ENCODE results near the gene BBS12.

BBS12 gene

GRCh38 chr4:122742933-122743829 lies 10.7 kb downstream of the BBS12 start:
- H3K9me3 ChIP-seq = no peaks in the 10 kb centered on the region
- H3K4me3 ChIP-seq = no peak overlapping the region
- H4K20me1 ChIP-seq = no peaks in the 10 kb centered on the region
- TF ChIP-seq Cebpa-rat (IDR thresholded peaks at IDR 0.05) = no peak
- no peaks in the 10 kb centered on the region for H3K4me1 ChIP-seq
- H3K27ac ChIP-seq = no peak overlapping the region
- H3K4me2 ChIP-seq = no peak overlapping the region
- no peaks in the 10 kb centered on the region for H3K27me3 ChIP-seq
- no peak overlapping the region for H3K9ac ChIP-seq
- H3K36me3 ChIP-seq = no peaks in the 10 kb centered on the region

- Histone ChIP-seq H3K36me3 (no peaks in the 10 kb centered on the region), H3K4me1 (no peaks in the 10 kb centered on the region), H3K4me2 (no peak overlapping the region), H3K9me3 (no peaks in the 10 kb centered on the region), H3K9ac (no peak overlapping the region), H3K27ac (no peak overlapping the region), H4K20me1 (no peaks in the 10 kb centered on the region), H3K27me3 (no peaks in the 10 kb centered on the region), H3K4me3 (no peak overlapping the region)
- no peak for TF ChIP-seq Cebpa-rat (IDR thresholded peaks at IDR 0.05)
Observed at GRCh38 chr4:122744229-122744628, 11.7 kb downstream of the BBS12 start.

GRCh38 chr4:122746485-122746965 lies 14.0 kb downstream of the BBS12 start:
- no peak overlapping the region for H3K4me3 ChIP-seq
- no peaks in the 10 kb centered on the region for H3K27me3 ChIP-seq
- no peaks in the 10 kb centered on the region for H3K9me3 ChIP-seq
- TF ChIP-seq Cebpa-rat (IDR thresholded peaks at IDR 0.05) = no peak
- no peaks in the 10 kb centered on the region for H3K36me3 ChIP-seq
- H3K4me2 ChIP-seq = no peak overlapping the region
- H3K27ac ChIP-seq = no peak overlapping the region
- H3K9ac ChIP-seq = no peak overlapping the region
- no peaks in the 10 kb centered on the region for H4K20me1 ChIP-seq
- no peaks in the 10 kb centered on the region for H3K4me1 ChIP-seq

- H3K4me1 ChIP-seq = no peaks in the 10 kb centered on the region
- H3K9me3 ChIP-seq = no peaks in the 10 kb centered on the region
- TF ChIP-seq Cebpa-rat (IDR thresholded peaks at IDR 0.05) = no peak
- H3K27ac ChIP-seq = no peak overlapping the region
- no peak overlapping the region for H3K9ac ChIP-seq
- H3K4me2 ChIP-seq = no peak overlapping the region
- no peak overlapping the region for H3K4me3 ChIP-seq
- H3K36me3 ChIP-seq = no peaks in the 10 kb centered on the region
- H3K27me3 ChIP-seq = no peaks in the 10 kb centered on the region
- no peaks in the 10 kb centered on the region for H4K20me1 ChIP-seq
Observed at GRCh38 chr4:122747068-122747467, 14.6 kb downstream of the BBS12 start.

GRCh38 chr4:122747883-122748282 lies 15.4 kb downstream of the BBS12 start:
- no peak overlapping the region for H3K4me2 ChIP-seq
- H3K9me3 ChIP-seq = no peaks in the 10 kb centered on the region
- H3K9ac ChIP-seq = no peak overlapping the region
- no peaks in the 10 kb centered on the region for H3K36me3 ChIP-seq
- no peak overlapping the region for H3K4me3 ChIP-seq
- no peaks in the 10 kb centered on the region for H3K27me3 ChIP-seq
- no peak for TF ChIP-seq Cebpa-rat (IDR thresholded peaks at IDR 0.05)
- no peak overlapping the region for H3K27ac ChIP-seq
- H3K4me1 ChIP-seq = no peaks in the 10 kb centered on the region
- no peaks in the 10 kb centered on the region for H4K20me1 ChIP-seq

GRCh38 chr4:122749704-122750454 lies 17.4 kb downstream of the BBS12 start:
- H4K20me1 ChIP-seq = no peaks in the 10 kb centered on the region
- no peak overlapping the region for H3K9ac ChIP-seq
- H3K27ac ChIP-seq = no peak overlapping the region
- no peaks in the 10 kb centered on the region for H3K36me3 ChIP-seq
- H3K4me1 ChIP-seq = no peaks in the 10 kb centered on the region
- no peak overlapping the region for H3K4me2 ChIP-seq
- no peaks in the 10 kb centered on the region for H3K9me3 ChIP-seq
- no peaks in the 10 kb centered on the region for H3K27me3 ChIP-seq
- H3K4me3 ChIP-seq = no peak overlapping the region
- TF ChIP-seq Cebpa-rat (IDR thresholded peaks at IDR 0.05) = no peak

- no peaks in the 10 kb centered on the region for H4K20me1 ChIP-seq
- no peaks in the 10 kb centered on the region for H3K9me3 ChIP-seq
- no peaks in the 10 kb centered on the region for H3K36me3 ChIP-seq
- TF ChIP-seq Cebpa-rat (IDR thresholded peaks at IDR 0.05) = no peak
- H3K4me3 ChIP-seq = no peak overlapping the region
- no peaks in the 10 kb centered on the region for H3K4me1 ChIP-seq
- no peak overlapping the region for H3K27ac ChIP-seq
- no peak overlapping the region for H3K4me2 ChIP-seq
- no peaks in the 10 kb centered on the region for H3K27me3 ChIP-seq
- H3K9ac ChIP-seq = no peak overlapping the region
Observed at GRCh38 chr4:122755675-122756074, 23.2 kb downstream of the BBS12 start.

- Histone ChIP-seq H3K9ac (no peak overlapping the region), H3K4me1 (peaks cover 19% of the 10 kb centered on the region), H3K4me2 (no peak overlapping the region), H3K27ac (no peak overlapping the region), H3K4me3 (no peak overlapping the region), H3K36me3 (no peaks in the 10 kb centered on the region), H4K20me1 (no peaks in the 10 kb centered on the region), H3K9me3 (no peaks in the 10 kb centered on the region), H3K27me3 (no peaks in the 10 kb centered on the region)
- no peak for TF ChIP-seq Cebpa-rat (IDR thresholded peaks at IDR 0.05)
Observed at GRCh38 chr4:122758033-122758432, 25.5 kb downstream of the BBS12 start.

- no peaks in the 10 kb centered on the region for H3K27me3 ChIP-seq
- H4K20me1 ChIP-seq = no peaks in the 10 kb centered on the region
- no peak for TF ChIP-seq Cebpa-rat (IDR thresholded peaks at IDR 0.05)
- H3K27ac ChIP-seq = no peak overlapping the region
- H3K4me2 ChIP-seq = no peak overlapping the region
- no peaks in the 10 kb centered on the region for H3K36me3 ChIP-seq
- H3K4me1 ChIP-seq = peaks cover 30% of the 10 kb centered on the region
- no peaks in the 10 kb centered on the region for H3K9me3 ChIP-seq
- no peak overlapping the region for H3K4me3 ChIP-seq
- H3K9ac ChIP-seq = no peak overlapping the region
Observed at GRCh38 chr4:122759639-122760310, 27.3 kb downstream of the BBS12 start.

Data from BLaER1 (cell line).